Stimulated activated CD4-positive, alpha-beta T cell treated with anti-CD3 and anti-CD28 coated beads, Interleukin-2, amount 100 ng/mL, for 24 hours (primary cell): ENCODE results near the gene FAH.
"Not testable (repeated sequence)": the region's sequence is repeated elsewhere in the genome, so short reads cannot be mapped to it uniquely, and the experiment has no call there.

Experiments
- DNase-seq, 2 donors: peaks; one replicate each; pipeline ENCODE4 v3.0.0-alpha.2; 2020

Gene FAH

DNA sequence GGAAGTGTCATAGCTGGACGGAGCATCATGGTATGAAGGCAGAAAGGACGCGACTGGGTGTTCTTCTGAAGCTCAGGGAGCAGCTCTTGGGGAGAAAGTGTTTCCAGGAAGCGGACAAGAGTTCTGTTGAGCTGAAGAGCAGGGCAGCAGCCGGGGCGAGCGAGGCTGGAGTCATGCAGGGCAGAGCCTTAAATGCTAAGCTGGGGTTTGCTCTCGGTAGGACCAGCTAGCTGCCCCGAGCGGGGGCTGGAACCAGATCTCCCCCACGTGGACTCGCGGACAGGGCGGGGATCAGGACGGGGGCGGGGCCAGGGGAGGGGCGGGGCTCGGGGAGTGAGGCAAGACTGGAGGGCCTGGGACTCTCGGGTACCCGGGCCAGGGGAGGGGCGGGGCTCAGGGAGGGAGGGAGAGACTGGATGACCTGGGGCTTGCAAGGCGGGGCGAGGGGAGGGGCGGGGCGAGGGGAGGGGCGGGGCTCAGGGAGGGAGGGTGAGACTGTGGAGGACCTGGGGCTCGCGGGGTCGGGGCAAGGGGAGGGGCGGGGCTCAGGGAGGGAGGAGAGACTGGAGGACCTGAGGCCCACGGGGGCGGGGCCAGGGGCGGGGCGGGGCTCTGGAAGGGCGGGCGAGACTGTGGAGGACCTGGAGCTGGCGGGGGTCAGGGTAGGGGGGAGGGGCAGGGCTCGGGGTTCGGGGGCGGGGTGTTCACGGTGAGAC, 461 bp upstream of the FAH start:
- DNase-seq, result peak; percentile 92 to 93

- no peak for DNase-seq
Observed at GRCh38 chr15:80153900-80154299, 1.1 kb downstream of the FAH start.

- DNase-seq, result no peak
Observed at GRCh38 chr15:80154336-80154735, 1.5 kb downstream of the FAH start.

DNA sequence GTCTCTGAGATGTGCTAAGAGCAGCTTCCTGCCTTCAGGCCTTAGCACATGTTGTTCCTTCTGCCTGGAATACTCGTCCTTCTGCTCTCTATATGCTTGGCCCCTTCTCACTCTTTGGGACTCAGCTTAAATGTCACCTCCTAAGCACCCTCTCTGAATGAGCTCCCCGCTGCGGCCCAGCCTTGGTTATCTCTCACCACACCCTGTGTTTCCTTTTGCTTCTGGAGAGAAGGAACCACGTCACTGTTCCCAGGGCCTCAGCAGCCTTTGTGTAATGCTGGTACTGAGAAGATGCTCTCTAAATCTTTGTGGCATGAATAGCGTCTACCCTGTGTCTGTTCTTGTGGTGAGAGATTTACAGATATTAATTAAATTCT, 2.2 kb downstream of the FAH start:
- no peak for DNase-seq

GRCh38 chr15:80155378-80156175, 2.8 kb downstream of the FAH start:
- not testable (repeated sequence) for DNase-seq

DNA sequence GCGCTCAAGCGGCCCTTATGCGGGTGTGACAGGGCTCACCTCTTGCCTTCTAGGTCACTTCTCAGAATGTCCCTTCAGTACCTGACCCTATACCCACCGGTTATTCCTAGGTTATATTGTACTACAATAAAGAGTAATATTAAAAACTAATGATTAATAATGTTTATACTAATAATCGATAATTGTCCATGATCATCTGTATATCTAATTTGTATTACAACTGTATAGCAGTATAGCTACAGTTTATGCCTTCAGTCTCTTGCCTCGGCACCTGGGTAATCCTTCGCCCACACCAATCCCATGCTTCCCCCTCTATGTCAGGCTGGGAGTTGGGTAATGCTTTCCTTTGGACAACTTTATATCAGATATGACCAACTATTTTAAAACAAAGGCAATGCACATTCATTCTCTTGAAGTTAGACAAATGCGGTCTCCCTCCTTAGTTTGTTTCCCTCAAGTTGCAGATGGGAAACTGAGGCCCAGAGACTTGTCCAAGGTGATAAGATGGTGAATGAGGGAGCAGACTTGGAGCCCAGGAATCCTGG, 3.4 kb downstream of the FAH start:
- no peak for DNase-seq

- DNase-seq, result no peak
Observed at GRCh38 chr15:80157215-80157614, 4.4 kb downstream of the FAH start.

DNA sequence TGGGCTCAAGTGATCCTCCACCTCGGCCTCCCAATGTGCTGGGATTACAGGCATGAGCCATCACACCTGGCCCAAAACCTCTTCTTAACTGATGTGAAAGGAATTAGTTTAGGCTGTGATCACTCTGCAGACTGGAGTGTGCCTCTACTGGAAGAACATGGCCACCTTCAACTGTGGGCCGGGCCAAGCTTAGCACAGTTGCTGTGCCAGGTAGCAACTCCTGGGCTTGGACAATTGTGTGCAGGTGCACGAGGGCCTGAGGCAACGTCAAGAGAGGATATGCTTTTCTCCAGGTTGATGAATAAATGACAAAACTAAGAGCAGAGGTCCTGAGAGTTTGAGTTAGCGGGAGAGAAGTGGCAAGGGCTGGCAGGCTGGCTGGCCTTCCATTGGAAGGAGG, 6.5 kb downstream of the FAH start:
- DNase-seq, result no peak

DNA sequence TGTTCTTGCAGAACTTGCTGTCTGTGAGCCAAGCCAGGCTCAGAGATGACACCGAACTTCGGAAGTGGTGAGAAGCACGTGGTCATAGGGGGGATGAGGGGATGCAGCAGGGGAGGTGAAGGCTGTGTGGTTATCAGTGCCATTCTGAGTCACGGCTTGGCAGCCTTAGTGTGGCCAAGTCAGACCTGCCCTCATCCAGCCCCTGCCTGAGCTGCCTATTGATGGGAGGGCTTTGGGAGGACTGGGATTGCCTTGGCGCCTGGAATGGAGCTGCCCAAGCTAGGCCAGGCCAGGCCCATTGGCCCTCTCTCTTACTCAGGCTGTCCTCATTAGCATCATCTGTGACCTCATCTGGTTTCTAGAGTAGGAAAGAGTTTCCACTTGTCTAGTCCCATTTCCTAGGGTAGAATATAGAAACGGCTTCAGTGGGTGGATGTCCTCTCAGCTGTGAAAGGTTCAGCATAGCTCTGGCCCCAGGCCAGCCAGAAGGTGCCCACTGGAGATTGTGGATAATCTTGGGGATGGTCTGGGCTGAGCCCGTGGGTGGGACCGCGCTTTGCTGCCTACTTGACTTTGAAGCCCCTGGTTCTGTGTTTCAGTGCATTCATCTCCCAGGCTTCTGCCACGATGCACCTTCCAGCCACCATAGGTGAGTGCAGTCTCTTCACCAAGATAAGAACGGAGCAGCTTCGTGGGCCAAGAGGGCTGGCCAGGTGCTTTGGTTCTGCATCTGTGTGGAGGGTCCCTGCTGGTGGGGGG, 7.2 kb downstream of the FAH start:
- DNase-seq, result no peak

DNA sequence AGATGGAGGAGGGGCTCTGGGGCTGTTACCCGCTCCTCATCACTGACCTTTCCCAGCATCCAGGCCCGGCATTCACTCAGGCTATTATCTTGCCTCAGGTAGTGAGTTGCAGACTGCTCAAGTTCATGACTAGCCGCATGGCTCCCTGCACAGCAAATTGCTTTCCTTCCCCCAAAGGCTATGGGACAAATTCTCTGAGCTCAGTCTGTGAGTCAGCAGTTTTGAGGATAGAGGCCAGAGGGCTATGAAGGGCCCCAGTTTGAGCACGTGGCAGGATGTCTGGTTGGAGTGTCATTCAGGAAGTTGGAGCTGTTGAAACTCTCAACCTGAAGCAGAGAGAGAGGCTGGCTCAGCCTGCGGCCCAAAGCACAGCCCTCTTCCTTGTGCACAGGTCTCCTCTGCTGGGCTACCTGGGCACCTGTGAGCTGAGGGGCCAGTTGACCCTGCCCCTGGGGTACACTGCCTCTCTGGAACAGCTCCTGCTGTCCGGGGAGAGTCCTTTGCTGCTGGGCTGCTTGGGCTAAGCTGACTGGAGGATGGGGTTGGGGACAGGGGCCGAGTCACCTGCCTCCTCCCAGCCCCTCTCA, 7.9 kb downstream of the FAH start:
- peak; percentile 27 to 42 for DNase-seq

GRCh38 chr15:80161468-80162016, 8.7 kb downstream of the FAH start:
- DNase-seq, result no peak

DNA sequence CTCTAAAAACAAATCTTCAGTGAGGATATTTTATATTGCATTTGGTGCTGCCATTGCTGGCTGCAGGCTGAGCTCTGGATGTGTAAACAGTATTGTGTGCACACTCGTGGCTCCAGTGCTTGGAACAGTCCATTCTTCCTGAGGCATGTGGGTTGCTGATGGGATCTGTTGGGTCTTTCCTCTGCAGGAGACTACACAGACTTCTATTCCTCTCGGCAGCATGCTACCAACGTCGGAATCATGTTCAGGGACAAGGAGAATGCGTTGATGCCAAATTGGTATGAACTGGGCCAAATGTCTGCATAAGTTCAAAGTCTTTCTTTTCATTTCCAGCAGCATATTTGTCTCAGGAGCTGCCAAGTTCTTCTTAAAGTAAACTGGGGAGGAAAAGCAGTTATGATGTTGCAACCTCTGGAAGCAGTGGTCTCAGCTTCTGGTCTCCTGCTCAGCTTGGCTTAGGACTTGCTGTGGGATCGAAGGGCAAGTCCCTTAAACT, 9.3 kb downstream of the FAH start:
- no peak for DNase-seq

DNA sequence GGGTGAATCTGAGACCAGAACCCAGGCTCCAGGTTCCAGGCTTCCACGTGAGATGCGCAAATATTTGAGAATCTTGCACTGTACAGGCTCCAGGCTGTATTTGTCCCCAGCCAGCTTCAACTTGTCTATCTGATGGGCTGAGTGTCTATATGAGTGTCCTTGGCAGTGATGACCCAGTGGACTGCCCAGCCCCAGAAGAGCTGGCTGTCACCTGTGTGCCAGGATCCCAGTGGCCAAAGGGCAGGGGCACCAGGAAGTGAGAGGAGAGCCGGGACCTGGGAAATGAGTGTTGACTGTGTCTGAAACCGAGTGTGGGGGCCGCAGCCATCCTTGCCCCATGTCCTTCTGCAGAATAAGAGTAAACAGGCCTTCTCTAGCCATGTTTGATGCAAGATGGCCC, 10.4 kb downstream of the FAH start:
- DNase-seq, result no peak

GRCh38 chr15:80163897-80164296, 11.1 kb downstream of the FAH start:
- DNase-seq, result no peak

GRCh38 chr15:80167936-80168335, 15.1 kb downstream of the FAH start:
- DNase-seq, result no peak

GRCh38 chr15:80168421-80168820, 15.6 kb downstream of the FAH start:
- no peak for DNase-seq

DNA sequence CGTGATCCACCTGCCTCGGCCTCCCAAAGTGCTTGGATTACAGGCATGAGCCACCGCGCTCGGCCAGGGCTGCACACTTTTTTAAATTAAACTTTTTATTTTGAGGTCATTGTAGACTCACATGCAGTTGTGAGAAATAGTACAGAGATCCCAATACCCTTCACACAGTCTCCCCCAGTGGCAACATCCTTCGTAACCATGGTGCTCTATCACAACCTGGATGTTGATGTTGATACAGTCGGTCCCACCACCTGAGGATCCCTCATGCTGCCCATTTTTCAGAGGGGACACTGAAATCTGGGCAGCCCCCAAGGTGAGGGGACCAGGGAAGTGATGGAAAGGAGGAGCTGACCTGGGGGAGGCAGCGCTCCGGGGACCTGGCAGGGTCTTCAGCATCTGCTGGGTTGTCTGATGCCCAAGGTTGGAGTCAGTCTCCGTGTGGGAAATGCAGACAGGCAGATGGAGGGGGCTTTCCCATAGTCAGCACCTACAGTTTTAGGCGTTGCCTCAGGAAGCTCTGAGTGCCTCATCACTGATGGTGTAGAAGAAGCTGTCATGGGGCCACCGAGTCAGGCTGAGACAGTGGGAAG, 17.1 kb downstream of the FAH start:
- DNase-seq, result no peak

DNA sequence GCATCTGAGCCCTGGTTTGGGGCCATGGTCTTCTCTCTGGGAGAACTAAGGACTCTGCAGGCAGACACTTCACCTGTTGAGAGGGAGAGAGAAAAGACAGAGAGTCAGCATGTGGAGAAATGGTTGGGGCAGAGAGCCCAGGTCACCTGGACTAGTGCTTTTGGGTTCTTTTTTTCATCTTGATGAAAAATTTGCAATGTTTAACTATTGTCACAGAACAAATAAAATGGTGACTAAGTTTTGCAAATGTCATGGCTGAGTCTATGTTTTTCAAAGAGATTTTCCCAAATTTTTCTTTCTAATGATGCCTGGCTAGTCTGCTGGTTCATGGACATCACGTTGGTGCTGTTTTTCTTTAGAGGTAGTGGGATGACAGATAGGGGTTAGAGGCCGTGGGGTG, 17.8 kb downstream of the FAH start:
- DNase-seq, result no peak

- no peak for DNase-seq
Observed at GRCh38 chr15:80171787-80172186, 19.0 kb downstream of the FAH start.

DNA sequence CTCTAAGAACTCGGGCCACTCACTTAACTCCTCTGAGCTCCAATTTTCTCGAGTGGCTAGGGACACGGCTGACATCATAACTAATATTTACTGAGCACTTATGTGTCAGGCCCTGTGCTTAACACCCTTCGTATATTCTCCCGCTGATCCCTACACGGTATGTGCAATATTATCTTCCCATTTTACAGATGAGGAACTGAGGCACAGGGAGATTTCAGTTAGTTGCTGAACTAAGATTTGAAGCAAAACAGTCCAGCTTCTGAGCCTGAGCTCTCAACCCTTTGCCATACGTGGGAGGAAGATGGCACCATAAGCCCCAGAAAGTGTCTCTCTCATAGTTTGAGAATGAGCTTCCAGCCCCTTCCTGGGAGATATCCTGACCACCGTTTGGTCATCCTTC, 19.6 kb downstream of the FAH start:
- DNase-seq, result no peak

- peak; percentile 75 to 77 for DNase-seq
Observed at GRCh38 chr15:80173022-80173759, 20.4 kb downstream of the FAH start.
